ENCODE results near the gene CARD9. TPM values are rescaled to one million over a fixed set of nuclear protein-coding genes. Genes with fewer than 3 reads are reported as not detected.

The CARD9 gene
- total RNA-seq, 1 donor from 2014 or later, result 0.41 TPM

DNA sequence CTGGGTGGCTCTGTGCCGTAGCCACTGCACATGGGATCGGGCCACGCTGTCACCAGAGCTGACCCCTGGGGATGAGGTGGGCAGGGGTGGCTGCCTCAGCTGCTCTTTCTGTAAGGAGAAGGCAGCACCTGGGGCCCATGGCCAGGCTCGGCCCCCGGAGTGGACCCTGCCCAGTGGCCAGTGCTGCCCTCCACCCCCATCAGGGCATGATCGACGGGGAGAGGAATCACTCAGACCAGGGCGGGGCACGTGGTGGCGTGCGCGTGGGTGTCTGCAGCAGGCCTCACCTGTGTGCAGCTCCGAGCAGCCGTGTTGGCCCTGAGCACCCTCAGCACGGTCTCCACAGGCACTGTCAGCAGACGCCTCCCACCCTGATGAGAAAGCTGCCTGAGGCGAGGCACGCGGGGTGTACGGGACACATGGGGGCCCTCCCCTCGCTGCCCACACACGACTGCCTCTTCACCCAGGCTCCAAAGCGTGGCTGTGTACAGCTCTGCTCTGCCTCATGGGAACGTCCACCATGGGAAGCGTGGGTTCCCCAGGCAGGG lies 8.6 kb upstream of the CARD9 start:
- FAIRE-seq (no peak), DNase-seq (ENCODE audit: low spot score in 2 of 2) (no peak)

GRCh38 chr9:136381311-136381710 lies 7.8 kb upstream of the CARD9 start:
- DNase-seq (ENCODE audit: low spot score in 2 of 2) (no peak), FAIRE-seq (no peak)

- DNase-seq (ENCODE audit: low spot score in 2 of 2) (no peak), FAIRE-seq (no peak)
Measured at GRCh38 chr9:136380381-136380780, 6.9 kb upstream of the CARD9 start.

DNA sequence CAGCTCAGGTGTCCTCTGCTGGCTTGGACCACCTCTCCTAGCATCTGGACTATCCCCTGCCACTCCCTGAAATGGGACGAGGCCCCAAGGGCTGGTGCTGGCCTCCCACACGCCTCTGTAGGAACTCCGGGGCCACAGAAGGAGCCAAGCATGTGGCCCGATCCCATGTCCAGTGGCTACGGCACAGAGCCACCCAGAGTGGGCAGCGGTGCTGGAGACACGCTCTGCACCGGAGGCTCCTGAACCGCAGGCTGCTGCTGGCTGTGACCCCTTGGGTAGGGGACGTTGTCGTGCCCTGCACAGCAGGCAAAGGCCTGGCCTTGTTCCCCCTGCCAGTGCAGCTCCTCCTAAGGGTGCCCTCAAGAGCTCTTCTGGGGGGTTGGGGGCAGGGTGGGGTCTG lies 6.4 kb upstream of the CARD9 start:
- FAIRE-seq (no peak), DNase-seq (ENCODE audit: low spot score in 2 of 2) (no peak)

GRCh38 chr9:136379401-136379800 lies 5.9 kb upstream of the CARD9 start:
- no peak for FAIRE-seq
- DNase-seq (ENCODE audit: low spot score in 2 of 2), result no peak

GRCh38 chr9:136379003-136379287 lies 5.5 kb upstream of the CARD9 start:
- no peak for FAIRE-seq
- DNase-seq (ENCODE audit: low spot score in 2 of 2), result no peak

DNA sequence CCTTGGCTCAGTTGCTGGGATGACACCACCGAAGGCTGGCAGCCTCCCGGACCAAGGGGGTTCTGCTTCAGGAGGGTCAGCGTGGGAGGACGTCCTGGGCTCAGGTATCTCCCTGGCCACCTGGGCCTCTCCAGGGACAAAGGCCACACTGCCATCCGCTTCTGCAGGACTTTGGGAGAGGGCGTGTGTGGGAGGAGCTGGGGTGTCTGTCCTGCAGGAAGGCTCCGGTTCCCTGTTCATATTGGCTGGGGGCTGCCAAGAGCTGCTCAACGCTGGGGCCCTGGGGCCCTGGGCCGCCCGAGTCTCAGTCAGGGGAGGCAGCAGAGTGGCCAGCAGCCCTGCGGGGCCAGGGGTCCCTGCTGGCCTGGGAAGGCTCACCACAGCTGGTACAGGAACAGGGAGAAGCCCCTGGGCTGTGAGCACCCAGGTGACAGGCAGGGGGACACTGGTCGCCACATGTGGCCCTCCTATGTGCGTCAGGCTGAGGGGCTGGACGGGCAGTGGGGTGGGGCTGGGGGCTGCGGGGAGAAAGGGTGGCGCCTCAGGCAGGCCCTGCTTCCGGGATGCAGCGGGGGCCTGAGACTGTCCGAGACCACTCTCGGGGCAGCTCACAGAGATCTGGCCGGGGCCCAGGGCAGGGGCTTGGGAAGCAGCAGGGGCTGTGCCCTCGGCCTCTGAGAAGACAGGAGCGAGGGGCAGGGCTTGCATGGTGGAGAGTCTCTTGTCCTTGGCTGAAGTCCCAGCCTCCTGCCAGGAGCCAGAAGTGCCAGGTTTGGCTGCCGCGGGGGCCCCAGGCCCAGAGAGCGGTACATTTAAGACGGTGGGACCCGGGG lies 4.9 kb upstream of the CARD9 start:
- FAIRE-seq, result no peak
- no peak for DNase-seq (ENCODE audit: low spot score in 2 of 2)

DNA sequence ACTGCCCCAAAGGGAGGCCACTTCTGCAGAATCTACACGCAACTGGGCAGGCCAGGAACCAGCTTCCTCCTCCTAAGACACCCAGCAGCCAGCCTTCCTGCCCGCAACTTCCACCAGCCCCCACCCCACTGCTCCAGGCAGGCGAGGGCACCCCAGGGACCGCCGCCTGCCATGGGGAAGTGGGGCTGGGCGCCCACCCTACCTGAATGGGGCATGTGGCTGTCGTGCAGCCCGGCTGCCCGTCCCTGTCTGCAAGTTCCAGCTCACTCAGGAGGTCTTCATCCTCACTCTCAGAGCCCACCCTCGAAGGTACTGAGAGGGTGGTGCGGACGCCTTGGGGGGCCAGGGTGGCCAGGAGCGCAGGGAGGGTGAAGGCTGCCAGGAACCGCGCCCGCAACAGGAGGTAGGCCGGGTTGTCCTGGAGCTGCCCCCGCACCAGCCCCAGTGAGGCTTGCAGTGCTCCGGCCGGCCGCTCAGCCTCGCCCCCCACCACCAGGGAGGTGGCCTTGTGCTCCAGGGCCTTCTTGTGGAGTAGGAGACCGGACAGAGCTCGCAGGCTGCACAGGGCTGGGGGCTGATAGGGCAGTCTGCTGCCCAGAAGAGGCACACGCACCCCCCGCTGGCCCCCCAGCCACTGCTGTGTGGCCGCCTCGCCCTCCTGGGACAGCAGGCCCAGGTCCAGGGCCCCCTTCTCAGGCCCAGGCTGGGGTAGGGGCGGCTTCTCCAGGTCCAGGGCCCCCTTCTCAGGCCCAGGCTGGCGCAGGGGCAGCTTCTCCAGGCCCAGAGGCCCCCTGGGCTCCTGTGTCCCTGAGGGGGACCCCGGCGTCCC lies 4.1 kb upstream of the CARD9 start:
- no peak for FAIRE-seq

GRCh38 chr9:136376457-136376856 lies 3.0 kb upstream of the CARD9 start:
- no peak for FAIRE-seq
- no peak for DNase-seq (ENCODE audit: low spot score in 2 of 2)

More for the DNA sequence above, 4.1 kb upstream of the CARD9 start:
- no peak for DNase-seq (ENCODE audit: low spot score in 2 of 2)

DNA sequence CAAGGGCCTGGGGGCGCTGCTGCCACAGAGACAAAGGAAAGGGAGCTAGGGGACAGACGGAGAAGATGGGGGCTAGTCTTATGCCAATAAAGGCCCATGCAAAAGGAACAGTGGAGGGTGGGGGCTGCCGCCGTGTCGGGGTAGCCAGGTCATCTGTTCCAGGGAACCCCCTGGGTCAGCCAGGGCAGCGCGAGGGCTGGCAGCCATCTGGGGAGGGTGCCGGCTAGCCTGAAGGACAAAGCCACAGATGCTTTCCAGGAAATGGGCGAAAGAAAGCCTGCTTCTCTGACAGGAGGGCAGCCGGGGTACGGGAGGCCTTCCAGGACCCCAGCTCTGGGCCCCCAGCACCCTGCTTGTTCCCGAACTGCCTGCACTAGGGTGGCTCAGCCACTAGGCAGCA lies 1.6 kb upstream of the CARD9 start:
- FAIRE-seq (no peak), DNase-seq (ENCODE audit: low spot score in 2 of 2) (no peak)

DNA sequence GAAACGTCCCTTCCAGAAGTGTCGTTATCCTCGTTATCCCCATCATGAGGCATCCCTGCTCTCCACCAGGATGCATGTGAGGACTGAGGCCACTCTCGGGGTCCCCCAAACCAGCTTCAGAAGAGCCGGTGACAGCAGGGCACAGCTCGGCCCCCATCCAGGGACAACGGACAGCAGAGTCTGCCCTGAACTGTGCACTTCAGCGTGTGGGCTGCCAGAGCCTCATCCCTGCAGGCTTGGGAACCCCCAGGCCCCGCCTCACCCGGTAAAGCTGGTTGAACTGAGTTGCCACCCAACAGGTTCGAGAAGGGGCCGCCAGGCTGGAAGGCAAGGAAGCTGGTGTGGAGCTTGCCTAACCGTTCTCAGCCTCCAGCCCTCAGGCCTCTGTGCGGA lies 710 bp upstream of the CARD9 start:
- FAIRE-seq (no peak), DNase-seq (ENCODE audit: low spot score in 2 of 2) (no peak)

DNA sequence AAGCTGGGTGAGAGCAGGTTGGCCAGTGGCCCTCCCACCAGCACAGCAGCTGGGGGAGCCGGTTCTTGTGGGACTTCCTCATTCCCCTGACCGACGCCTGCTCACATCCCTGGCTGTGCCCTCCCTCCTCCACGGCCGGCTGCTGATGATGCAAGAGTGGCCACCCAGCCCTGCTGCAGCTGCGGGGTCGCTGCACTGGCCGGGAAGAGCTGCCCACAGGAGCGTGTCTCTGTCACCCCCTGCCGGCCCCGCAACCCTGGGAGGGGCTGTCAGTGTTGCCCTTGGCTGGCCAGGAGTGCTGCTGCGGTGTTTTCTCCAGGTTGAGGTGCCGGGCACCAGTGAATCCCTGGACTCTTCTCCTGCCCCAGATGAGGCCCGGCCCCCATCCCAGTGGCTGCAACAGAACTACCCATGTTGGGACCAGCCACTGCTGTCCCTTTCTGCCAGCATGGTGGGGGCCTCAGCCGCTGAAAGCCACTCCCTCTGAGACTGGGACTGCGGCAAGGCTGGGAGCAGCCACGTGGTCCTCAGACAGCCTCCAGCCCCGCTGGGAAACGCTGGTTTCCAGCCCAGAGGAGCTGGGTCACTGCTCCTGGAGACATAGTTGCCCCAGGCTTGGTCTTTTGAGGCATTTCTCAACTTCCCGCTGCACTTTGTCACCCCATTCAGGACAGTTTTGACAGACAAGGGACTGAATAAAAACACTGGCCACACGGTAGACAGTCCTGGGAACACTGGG lies 739 bp downstream of the CARD9 start:
- DNase-seq (ENCODE audit: low spot score in 2 of 2), result no peak
- FAIRE-seq, result no peak

DNA sequence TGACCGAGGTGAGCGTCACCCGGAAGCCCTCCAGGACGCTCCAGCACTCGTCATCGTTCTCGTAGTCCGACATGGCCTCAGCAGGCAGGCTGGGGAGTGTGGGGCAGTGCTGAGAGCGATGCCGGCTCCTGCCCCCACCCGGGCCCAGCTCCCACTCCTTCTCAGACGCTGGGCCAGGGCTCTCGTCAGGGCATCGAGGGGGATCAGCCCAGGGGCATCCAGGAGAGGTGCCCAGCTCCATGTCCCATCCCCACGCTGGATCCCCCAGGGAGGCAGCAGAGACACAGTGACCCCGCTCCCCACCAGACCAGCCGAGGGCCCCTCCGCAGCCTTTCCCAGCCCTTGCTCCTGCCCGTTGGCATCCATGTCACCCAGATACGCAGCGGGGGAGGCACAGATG lies 1.5 kb downstream of the CARD9 start:
- DNase-seq (ENCODE audit: low spot score in 2 of 2) (no peak), FAIRE-seq (no peak)

DNA sequence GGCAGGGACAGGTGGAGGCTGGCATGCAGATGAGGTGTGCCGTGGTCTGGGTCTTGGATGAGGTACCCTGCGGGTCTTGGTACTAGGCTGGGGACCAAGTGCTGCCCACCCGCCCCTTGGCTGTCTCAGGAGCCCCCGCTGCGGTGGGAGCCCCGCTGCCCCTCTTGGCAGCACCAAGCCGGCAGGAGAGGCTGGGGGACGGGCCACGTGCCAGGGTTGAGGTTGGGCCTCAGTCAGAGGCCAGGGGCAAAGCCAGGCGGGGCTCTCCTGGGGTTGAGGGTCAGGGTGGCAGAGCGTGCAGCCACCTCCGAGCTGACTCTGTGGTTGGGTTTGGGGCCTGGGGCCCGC lies 2.0 kb downstream of the CARD9 start:
- no peak for FAIRE-seq
- no peak for DNase-seq (ENCODE audit: low spot score in 2 of 2)

DNA sequence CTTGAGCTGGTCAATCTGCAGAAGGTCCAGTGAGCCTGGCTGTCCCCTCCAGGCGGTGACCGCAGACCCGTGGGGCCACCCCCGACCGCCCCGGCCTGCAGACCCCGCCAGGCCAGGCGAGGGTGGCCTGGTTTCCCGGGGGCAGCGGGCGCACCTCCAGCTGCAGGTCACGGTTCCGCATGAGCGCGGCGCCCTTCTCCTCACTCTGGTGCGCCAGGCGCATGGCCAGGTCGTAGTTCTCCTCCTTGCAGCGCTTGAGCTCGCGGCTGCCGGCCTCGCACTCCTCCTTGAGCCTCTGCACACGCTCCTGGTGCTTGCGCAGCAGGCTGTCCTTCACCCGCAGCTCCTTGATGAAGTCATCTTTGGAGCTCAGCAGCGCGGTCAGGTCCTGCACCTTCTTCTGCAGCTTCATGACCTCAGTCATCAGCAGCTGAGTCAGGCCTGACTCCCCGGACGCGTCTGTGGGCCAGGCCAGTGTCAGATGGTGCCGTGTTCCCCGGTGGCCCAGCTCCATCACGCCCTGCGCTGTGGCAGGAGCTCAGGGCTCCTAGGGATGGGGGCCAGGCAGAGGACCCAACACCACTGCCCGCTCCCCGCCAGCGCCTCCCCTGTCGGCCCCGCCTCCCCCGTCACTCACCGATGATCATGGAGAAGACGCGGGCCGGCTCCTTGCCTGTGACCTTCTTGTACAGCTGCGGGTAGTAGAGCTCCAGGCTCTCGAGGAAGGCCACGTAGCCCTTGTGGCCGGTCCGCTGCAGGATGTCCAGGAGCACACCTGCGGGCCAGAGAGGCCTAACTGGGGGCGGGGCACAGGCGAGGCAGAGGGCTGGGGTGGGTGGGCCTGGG lies 2.6 kb downstream of the CARD9 start:
- DNase-seq (ENCODE audit: low spot score in 2 of 2) (no peak), FAIRE-seq (no peak)

GRCh38 chr9:136370037-136370436 lies 3.4 kb downstream of the CARD9 start:
- DNase-seq (ENCODE audit: low spot score in 2 of 2), result no peak
- FAIRE-seq, result no peak

DNA sequence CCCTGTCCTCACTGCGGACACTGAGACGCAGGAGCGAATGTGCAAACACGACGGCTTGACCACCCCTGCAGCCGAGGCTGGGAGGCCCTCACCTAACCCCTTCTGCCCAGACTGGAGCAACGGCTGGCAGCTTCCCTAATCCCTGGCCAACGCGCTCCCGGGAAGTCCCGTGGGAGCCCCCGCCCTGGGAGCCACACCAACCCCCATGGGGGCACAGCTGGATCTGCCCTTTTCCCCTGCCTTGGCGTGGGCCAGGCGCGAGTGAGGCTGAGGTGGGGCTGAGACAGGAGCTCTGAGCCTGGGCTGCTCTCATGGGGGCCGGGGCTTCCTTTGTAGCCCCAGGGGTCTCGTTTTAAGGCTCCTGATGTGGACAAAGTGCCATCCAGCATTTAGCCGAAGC lies 5.3 kb downstream of the CARD9 start:
- no peak for FAIRE-seq
- DNase-seq (ENCODE audit: low spot score in 2 of 2), result no peak

DNA sequence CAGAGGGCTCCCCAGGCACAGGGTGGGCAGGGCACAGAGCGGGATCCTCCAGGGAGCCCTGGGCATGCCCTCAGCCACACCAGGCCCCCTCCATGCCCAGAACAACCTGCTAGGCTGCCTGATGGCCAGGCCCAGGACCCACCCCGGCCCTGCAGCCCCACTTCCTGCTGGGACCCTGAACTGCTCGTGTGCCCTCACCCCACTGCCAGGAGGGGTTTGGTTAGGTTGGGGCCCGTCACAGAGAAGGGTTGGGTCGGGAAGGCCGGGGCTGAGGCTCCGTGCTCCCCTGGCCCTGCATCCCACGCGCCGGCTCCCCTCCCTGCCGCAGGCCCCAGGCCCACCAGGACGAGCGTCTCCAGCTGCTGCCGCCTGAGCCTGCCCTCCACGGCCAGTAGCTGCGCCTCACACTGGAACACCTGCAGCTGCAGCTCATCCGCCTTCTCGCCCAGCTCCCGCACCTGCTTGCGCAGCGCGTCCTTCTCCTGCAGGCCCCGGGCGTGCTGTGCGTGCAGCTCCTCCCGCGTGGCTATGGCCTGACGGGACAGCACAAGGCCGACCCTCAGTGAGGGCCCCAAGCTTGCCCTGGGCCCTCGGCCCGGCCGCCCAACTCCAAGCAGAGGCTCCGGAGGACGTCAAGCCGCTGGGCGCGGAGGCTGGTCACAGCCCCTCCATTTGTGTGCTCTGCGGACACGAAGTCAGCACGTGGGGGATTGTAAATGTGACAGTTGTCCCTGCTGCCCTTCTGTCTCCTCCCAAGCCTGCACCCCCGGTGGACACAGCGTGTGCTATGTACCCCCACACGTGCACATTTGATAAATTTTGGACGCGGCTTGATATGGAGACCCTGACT lies 5.9 kb downstream of the CARD9 start:
- no peak for FAIRE-seq
- DNase-seq (ENCODE audit: low spot score in 2 of 2), result no peak

- no peak for FAIRE-seq
Measured at GRCh38 chr9:136366826-136367225, 6.6 kb downstream of the CARD9 start.

More at GRCh38 chr9:136366826-136367225, 6.6 kb downstream of the CARD9 start:
- DNase-seq (ENCODE audit: low spot score in 2 of 2), result no peak

Measured in frontal cortex (tissue), 4 donors.